Uterus (tissue), 2 donors: ENCODE results near the gene UBE2QL1.

Experiments
- CTCF ChIP-seq, 4 experiments: fragments of 200-600 bp in 2 of 4; fragments of 450-650 bp in 2 of 4; sonication (generic) in 2 of 4; IDR thresholded peaks; one replicate each; pipeline ENCODE4 v1.5.1; 2016 to 2019; ENCODE audit warnings: antibody characterized with exemption in 4 of 4, mild to moderate bottlenecking in 2 of 4, moderate library complexity in 1 of 4
- POLR2A ChIP-seq, 2 donors: fragments of 450-650 bp; IDR thresholded peaks; one replicate each; pipeline ENCODE4 v1.6.1; 2016; ENCODE audit warnings: antibody characterized with exemption in 2 of 2, mild to moderate bottlenecking in 1 of 2, moderate library complexity in 1 of 2

- TF ChIP-seq CTCF (IDR thresholded peaks at IDR 0.05) (no peak), POLR2A (IDR thresholded peaks at IDR 0.05) (no peak)
These were observed 73.7 kb downstream of the UBE2QL1 start for GRCh38 chr5:6522331-6522730.
